Astrocyte of the cerebellum (primary cell): ENCODE results near the gene METTL27.
A peak's percentile ranks its signal among the peaks of the same experiment; 100 is the strongest.

Experiments
- DNase-seq: peaks from one replicate; pipeline ENCODE4 v3.0.0-alpha.2; 2011; ENCODE audit warnings: low read depth
- H3K4me3 ChIP-seq: 2 replicates; pipeline ENCODE4 v1.5.1; 2011; ENCODE audit warnings: mild to moderate bottlenecking, low read depth, low read length, moderate library complexity
- CTCF ChIP-seq: IDR thresholded peaks from 2 replicates; pipeline ENCODE4 v1.5.1; 2012; ENCODE audit warnings: low read length, low read depth, moderate library complexity, mild to moderate bottlenecking; ENCODE audit errors: missing control alignments
- in situ Hi-C: cut with HindIII; loops from 2 replicates; pipeline ENCODE4 v1.10.0; 2017; ENCODE audit warnings: low sequenced_read_pairs

Gene METTL27

GRCh38 chr7:73844848-73845460 lies 2.6 kb upstream of the METTL27 start:
- DNase-seq = no peak
- TF ChIP-seq CTCF = no peak
- in situ Hi-C loops = loop anchor here (25.0 kb wide), 1 partner anchor 233 kb away; the partner anchor contains the start of gene MLXIPL
- H3K4me3 ChIP-seq = no peak overlapping the region

DNA sequence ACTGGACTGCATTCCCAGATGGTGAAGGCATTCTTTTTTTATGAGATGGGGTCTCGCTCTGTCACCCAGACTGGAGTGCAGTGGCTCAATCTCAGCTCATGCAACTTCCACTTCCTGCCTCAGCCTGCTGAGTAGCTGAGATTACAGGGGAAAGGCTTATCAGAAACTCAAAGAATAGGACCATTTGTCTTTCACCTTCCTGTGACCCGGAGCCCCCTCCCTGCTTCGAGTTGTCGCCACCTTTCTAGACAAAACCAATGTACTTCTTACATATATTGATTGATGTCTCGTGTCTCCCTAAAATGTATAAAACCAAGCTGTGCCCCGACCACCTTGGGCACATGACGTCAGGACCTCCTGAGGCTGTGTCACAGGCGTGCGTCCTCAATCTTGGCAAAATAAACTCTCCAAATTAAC lies 1.8 kb upstream of the METTL27 start:
- H3K4me3 ChIP-seq = no peak overlapping the region
- TF ChIP-seq CTCF = no peak
- DNase-seq = no peak
- in situ Hi-C loops = loop anchor here (25.0 kb wide), 1 partner anchor 232 kb away; the partner anchor contains the start of gene MLXIPL

- in situ Hi-C loops = loop anchor here (25.0 kb wide), 1 partner anchor 229 kb away; the partner anchor contains the start of gene MLXIPL
- DNase-seq = no peak
- peak overlapping the region; percentile 67 for H3K4me3 ChIP-seq
- no peak for TF ChIP-seq CTCF
Measured at GRCh38 chr7:73841689-73842066, 638 bp downstream of the METTL27 start.

DNA sequence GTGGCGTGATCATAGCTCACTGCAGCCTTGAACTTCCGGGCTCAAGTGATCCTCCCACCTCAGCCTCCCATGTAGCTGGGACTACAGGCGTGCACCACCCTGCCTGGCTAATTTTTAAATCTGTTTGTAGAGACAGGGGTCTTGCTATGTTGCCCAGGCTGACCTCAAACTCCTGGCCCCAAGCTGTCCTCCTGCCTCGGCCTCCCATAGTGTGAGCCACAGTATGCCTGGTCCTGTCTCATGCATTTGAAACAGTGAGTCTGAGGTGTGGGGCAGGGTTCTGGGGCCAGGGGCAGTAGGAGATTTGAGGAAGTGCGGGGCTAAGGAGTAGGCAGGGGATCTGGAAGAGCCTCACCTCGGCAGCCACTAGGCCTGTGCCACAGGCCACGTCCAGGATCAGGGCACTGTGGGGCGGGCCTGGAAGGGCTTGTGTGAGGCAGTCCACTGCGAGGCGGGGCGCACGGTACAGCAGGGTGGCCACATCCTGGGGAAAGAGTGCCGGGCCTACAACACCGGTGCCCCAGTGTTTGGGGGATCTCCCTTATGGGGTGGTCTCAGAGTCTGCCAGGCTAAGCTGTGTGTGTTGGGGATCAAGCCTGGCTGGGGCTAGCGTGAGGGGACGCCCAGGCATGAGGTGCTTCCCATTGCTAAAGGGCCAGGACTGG lies 1.5 kb downstream of the METTL27 start:
- TF ChIP-seq CTCF = no peak
- in situ Hi-C loops = loop anchor here (25.0 kb wide), 1 partner anchor 229 kb away; the partner anchor contains the start of gene MLXIPL

DNA sequence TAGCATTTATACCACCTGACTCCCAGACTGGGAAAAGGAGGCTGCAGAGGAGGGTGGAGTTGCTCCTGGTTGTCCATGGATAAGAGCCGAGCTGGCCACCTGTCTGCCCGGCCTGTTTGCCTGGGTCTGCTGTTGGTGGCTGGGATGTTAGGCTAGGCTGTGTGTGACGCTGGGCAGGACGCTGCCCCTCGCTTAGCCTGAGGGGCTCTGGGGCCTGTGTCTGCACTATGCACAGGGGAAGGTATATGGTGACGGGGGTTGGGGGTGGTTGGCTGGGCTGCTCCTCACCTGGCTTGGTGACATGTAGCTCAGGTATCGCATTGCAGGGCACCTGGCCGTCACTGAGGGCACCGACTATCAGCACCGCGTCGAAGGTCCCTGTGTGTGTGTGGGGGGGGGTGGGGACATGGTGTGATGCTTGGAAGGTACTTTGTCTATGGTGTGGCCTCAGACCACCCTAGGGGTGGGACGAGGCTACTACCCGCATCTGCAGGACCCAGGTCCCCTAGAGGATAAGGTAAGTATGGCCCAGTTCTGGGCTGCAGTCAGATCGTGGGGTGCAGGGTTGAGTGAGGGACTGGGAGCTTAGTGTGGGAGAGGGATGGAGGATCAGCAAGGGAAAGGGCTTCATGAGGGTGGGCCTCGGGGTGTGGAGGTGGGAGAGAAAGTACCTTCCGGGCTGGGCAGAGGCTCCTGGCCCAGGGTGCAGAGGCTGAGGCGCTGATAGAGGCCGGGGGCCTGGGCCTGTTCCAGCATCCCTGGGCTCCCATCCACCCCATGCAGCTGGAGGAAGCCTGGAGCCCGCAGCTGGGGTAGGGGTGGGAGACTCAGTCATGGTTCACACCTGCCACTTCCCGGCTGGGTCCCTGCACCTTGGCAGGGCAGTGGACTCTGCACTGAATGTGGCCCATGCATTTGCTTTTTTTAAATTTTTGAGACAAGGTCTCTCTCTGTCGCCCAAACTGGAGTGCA lies 2.3 kb downstream of the METTL27 start:
- no peak overlapping the region for H3K4me3 ChIP-seq
- TF ChIP-seq CTCF = peak; percentile 15
- DNase-seq = no peak
- in situ Hi-C loops = loop anchor here (25.0 kb wide), 1 partner anchor 228 kb away; the partner anchor contains the start of gene MLXIPL

More for the DNA sequence above, 1.5 kb downstream of the METTL27 start:
- no peak overlapping the region for H3K4me3 ChIP-seq
- no peak for DNase-seq

DNA sequence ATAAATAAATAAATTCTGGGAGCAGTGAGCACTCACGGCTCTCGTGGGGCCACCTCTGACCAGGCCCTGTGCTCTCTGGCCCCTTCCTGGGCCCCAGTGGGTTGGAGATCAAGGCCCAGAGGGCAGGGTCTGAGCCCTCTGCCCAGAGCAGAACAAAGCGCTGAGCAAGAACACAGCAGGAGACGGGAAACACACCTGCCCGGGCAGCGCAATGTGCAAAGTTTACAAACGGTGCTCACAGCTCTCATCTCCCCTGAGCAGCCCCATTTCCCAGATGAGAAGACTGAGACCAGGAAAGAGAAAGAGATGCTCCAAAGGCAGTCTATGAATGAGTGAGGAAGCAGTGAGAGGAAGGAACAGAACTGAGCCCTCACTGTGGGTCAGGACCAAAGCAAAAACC lies 3.0 kb downstream of the METTL27 start:
- in situ Hi-C loops = loop anchor here (25.0 kb wide), 1 partner anchor 227 kb away; the partner anchor contains the start of gene MLXIPL
- DNase-seq = no peak
- no peak for TF ChIP-seq CTCF
- no peak overlapping the region for H3K4me3 ChIP-seq
